HG02981 (cell line): ENCODE measurements around the gene ST7.
"Not testable (repeated sequence)": the region's sequence is repeated elsewhere in the genome, so short reads cannot be mapped to it uniquely, and the experiment has no call there.

Experiments used
- ATAC-seq: cut with Tn5 transposase; IDR thresholded peaks from one replicate; pipeline ENCODE4 v1.9.1; 2021; ENCODE audit warnings: mild to moderate bottlenecking, moderate library complexity; ENCODE audit not compliant: unreplicated experiment

ST7 gene

GRCh38 chr7:117210397-117210796 is 257.1 kb downstream of the ST7 start:
- no peak for ATAC-seq

GRCh38 chr7:117210908-117211307 is 257.6 kb downstream of the ST7 start:
- no peak for ATAC-seq

GRCh38 chr7:117211614-117212013 is 258.3 kb downstream of the ST7 start:
- ATAC-seq = no peak

GRCh38 chr7:117212969-117213877 is 259.9 kb downstream of the ST7 start:
- ATAC-seq = peak; percentile 81

- ATAC-seq = no peak
Measured at GRCh38 chr7:117216010-117216409, 262.7 kb downstream of the ST7 start.

- ATAC-seq = no peak
Measured at GRCh38 chr7:117216436-117217069, 263.3 kb downstream of the ST7 start.

- ATAC-seq = no peak
Measured at GRCh38 chr7:117217106-117218035, 264.1 kb downstream of the ST7 start.

GRCh38 chr7:117218700-117219099 is 265.4 kb downstream of the ST7 start:
- no peak for ATAC-seq

GRCh38 chr7:117219485-117219884 is 266.2 kb downstream of the ST7 start:
- no peak for ATAC-seq

GRCh38 chr7:117220836-117221235 is 267.5 kb downstream of the ST7 start:
- ATAC-seq = no peak

- ATAC-seq = no peak
Measured at GRCh38 chr7:117225536-117225935, 272.2 kb downstream of the ST7 start.

GRCh38 chr7:117227091-117227490 is 273.8 kb downstream of the ST7 start:
- ATAC-seq = no peak

- ATAC-seq = no peak
Measured at GRCh38 chr7:117229350-117229749, 276.0 kb downstream of the ST7 start.

- peak; percentile 71 for ATAC-seq
Measured at GRCh38 chr7:117230276-117231046, 277.2 kb downstream of the ST7 start.

GRCh38 chr7:117231047-117231359 is 277.7 kb downstream of the ST7 start:
- no peak for ATAC-seq

- ATAC-seq = no peak
Measured at GRCh38 chr7:117237646-117238045, 284.3 kb downstream of the ST7 start.

- ATAC-seq = no peak
Measured at GRCh38 chr7:117238472-117238871, 285.2 kb downstream of the ST7 start.

GRCh38 chr7:117238937-117239336 is 285.6 kb downstream of the ST7 start:
- no peak for ATAC-seq

GRCh38 chr7:117241088-117241487 is 287.8 kb downstream of the ST7 start:
- ATAC-seq = no peak

- no peak for ATAC-seq
Measured at GRCh38 chr7:117243390-117243789, 290.1 kb downstream of the ST7 start.

GRCh38 chr7:117245703-117246102 is 292.4 kb downstream of the ST7 start:
- not testable (repeated sequence) for ATAC-seq
